WTC11 (cell line): ENCODE data around the gene SPAST. TPM values are rescaled to one million over a fixed set of nuclear protein-coding genes. Genes with fewer than 3 reads are reported as not detected.

ENCODE experiments used
- ATAC-seq: fragments of 200-7000 bp; cut with Tn5 transposase; 2 replicates; pipeline ENCODE4 v1.10.0; 2021; ENCODE audit warnings: mild to moderate bottlenecking, moderate library complexity
- CTCF ChIA-PET: fragments of 300-600 bp; sonication (Branson Sonifier 250); formaldehyde crosslinking; loops from one replicate; lab custom pipeline; 2021; ENCODE audit warnings: antibody characterized with exemption; lab: Charles Lee
- POLR2A ChIA-PET: fragments of 350-600 bp; sonication (Branson Sonifier 250); formaldehyde crosslinking; loops from one replicate; lab custom pipeline; 2021; ENCODE audit warnings: antibody characterized with exemption; lab: Charles Lee
- DNase-seq: peaks from one replicate; pipeline ENCODE4 v3.0.0; 2021; ENCODE audit warnings: low spot score
- H3K27ac Mint-ChIP-seq: 2 replicates; pipeline ENCODE4 v1.8.0; 2021; ENCODE audit warnings: mixed read lengths
- H3K27me3 Mint-ChIP-seq: 2 replicates; pipeline ENCODE4 v1.8.0; 2021; ENCODE audit warnings: low read depth, mild to moderate bottlenecking, moderate library complexity, mixed read lengths
- H3K36me3 Mint-ChIP-seq: 2 replicates; pipeline ENCODE4 v1.8.0; 2021; ENCODE audit warnings: mixed read lengths
- H3K4me1 Mint-ChIP-seq: 2 replicates; pipeline ENCODE4 v1.8.0; 2022; ENCODE audit warnings: mixed read lengths
- H3K4me3 Mint-ChIP-seq: 2 replicates; pipeline ENCODE4 v1.8.0; 2021; ENCODE audit warnings: mild to moderate bottlenecking, moderate library complexity, mixed read lengths
- H3K9me3 Mint-ChIP-seq: 2 replicates; pipeline ENCODE4 v1.8.0; 2021; ENCODE audit warnings: mixed read lengths
- ESRRA ChIP-seq: sonication (generic); formaldehyde crosslinking; IDR thresholded peaks from 2 replicates; pipeline ENCODE4 v1.8.1; 2022; ENCODE audit warnings: mild to moderate bottlenecking, missing genetic modification reagents, borderline replicate concordance
- GTF2I ChIP-seq: fragments of 250-450 bp; sonication (Bioruptor Pico); conservative IDR thresholded peaks from 2 replicates; pipeline ENCODE4 v1.4.0; 2021; ENCODE audit warnings: mild to moderate bottlenecking
- JAZF1 ChIP-seq: fragments of 250-450 bp; sonication (Bioruptor Pico); IDR thresholded peaks from 2 replicates; pipeline ENCODE4 v1.9.0; 2021; ENCODE audit warnings: moderate library complexity, mild to moderate bottlenecking, inconsistent platforms
- KAT7 ChIP-seq: sonication (generic); formaldehyde crosslinking; IDR thresholded peaks from 2 replicates; pipeline ENCODE4 v1.8.1; 2023; ENCODE audit warnings: missing genetic modification reagents, mild to moderate bottlenecking, borderline replicate concordance
- MXD4 ChIP-seq: fragments of 250-450 bp; sonication (Bioruptor Pico); IDR thresholded peaks from 2 replicates; pipeline ENCODE4 v1.8.0; 2021; ENCODE audit warnings: mild to moderate bottlenecking, moderate library complexity, borderline replicate concordance
- RORB ChIP-seq: fragments of 250-450 bp; sonication (Bioruptor Pico); IDR thresholded peaks from 2 replicates; pipeline ENCODE4 v1.9.0; 2021; ENCODE audit warnings: mild to moderate bottlenecking
- TP53 ChIP-seq: sonication (generic); formaldehyde crosslinking; IDR thresholded peaks from 2 replicates; pipeline ENCODE4 v1.8.1; 2023; ENCODE audit warnings: mild to moderate bottlenecking, missing genetic modification reagents
- ZBTB21 ChIP-seq: sonication (generic); formaldehyde crosslinking; IDR thresholded peaks from 2 replicates; pipeline ENCODE4 v1.8.1; 2023; ENCODE audit warnings: mild to moderate bottlenecking, missing genetic modification reagents, borderline replicate concordance
- ZNF423 ChIP-seq: fragments of 250-450 bp; sonication (Bioruptor Pico); IDR thresholded peaks from 2 replicates; pipeline ENCODE4 v2.1.2; 2022; ENCODE audit warnings: mild to moderate bottlenecking, moderate library complexity
- total RNA-seq: library from RNA; stranded (reverse); gene quantifications from 3 replicates; pipeline ENCODE4 v1.2.3, GENCODE V29; 2021
- TF ChIP-seq, protein P1 (sequence below): fragments of 250-450 bp; sonication (Bioruptor Pico); IDR thresholded peaks from 2 replicates; pipeline ENCODE4 v1.9.0; 2021; ENCODE audit warnings: mild to moderate bottlenecking, borderline replicate concordance
- TF ChIP-seq, protein P2 (sequence below): sonication (generic); formaldehyde crosslinking; IDR thresholded peaks from 2 replicates; pipeline ENCODE4 v1.8.0; 2023; ENCODE audit warnings: missing genetic modification reagents
- TF ChIP-seq, protein P3 (sequence below): sonication (generic); formaldehyde crosslinking; IDR thresholded peaks from 2 replicates; pipeline ENCODE4 v1.8.1; 2022; ENCODE audit warnings: low read depth, missing genetic modification reagents, borderline replicate concordance
- TF ChIP-seq, protein P4 (sequence below): sonication (generic); formaldehyde crosslinking; IDR thresholded peaks from 2 replicates; pipeline ENCODE4 v1.8.1; 2022; ENCODE audit warnings: mild to moderate bottlenecking, missing genetic modification reagents, moderate library complexity, borderline replicate concordance
- TF ChIP-seq, protein P5 (sequence below): sonication (generic); formaldehyde crosslinking; IDR thresholded peaks from 2 replicates; pipeline ENCODE4 v1.8.0; 2022; ENCODE audit warnings: missing genetic modification reagents
- TF ChIP-seq, protein P6 (sequence below): sonication (generic); formaldehyde crosslinking; IDR thresholded peaks from 2 replicates; pipeline ENCODE4 v1.8.1; 2022; ENCODE audit warnings: low read depth, mild to moderate bottlenecking, moderate library complexity, missing genetic modification reagents, borderline replicate concordance
- TF ChIP-seq, protein P7 (sequence below): sonication (generic); formaldehyde crosslinking; IDR thresholded peaks from 2 replicates; pipeline ENCODE4 v1.8.1; 2023; ENCODE audit warnings: mild to moderate bottlenecking, missing genetic modification reagents

SPAST gene
- total RNA-seq, 1 experiment from 2014 or later: 28.4 TPM

DNA sequence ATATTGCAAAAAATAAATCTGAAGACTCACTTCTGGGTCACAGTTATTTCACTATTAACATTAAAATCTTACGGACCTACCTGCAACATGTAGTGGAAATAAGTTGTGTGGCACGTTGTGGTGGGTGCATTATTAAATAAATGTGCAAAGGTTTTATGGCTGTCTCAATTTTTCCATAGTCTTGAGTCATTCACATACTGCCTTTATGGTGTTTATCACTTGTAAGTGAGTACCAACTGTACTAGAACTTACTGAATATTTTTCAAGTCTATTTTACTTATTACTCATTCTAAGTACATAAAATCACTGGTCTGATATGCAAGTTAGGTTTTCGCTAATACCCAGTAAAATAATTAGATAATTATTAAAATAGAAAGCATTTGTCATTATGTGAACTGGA is 54.7 kb downstream of the SPAST start:
- ATAC-seq (no peak), DNase-seq (no peak)
- no peaks in the 10 kb centered on the region for H3K27me3 Mint-ChIP-seq
- H3K27ac Mint-ChIP-seq: no peak overlapping the region
- TF ChIP-seq ESRRA (CRISPR knock-in tag): no peak
- TF ChIP-seq, protein P1, sequence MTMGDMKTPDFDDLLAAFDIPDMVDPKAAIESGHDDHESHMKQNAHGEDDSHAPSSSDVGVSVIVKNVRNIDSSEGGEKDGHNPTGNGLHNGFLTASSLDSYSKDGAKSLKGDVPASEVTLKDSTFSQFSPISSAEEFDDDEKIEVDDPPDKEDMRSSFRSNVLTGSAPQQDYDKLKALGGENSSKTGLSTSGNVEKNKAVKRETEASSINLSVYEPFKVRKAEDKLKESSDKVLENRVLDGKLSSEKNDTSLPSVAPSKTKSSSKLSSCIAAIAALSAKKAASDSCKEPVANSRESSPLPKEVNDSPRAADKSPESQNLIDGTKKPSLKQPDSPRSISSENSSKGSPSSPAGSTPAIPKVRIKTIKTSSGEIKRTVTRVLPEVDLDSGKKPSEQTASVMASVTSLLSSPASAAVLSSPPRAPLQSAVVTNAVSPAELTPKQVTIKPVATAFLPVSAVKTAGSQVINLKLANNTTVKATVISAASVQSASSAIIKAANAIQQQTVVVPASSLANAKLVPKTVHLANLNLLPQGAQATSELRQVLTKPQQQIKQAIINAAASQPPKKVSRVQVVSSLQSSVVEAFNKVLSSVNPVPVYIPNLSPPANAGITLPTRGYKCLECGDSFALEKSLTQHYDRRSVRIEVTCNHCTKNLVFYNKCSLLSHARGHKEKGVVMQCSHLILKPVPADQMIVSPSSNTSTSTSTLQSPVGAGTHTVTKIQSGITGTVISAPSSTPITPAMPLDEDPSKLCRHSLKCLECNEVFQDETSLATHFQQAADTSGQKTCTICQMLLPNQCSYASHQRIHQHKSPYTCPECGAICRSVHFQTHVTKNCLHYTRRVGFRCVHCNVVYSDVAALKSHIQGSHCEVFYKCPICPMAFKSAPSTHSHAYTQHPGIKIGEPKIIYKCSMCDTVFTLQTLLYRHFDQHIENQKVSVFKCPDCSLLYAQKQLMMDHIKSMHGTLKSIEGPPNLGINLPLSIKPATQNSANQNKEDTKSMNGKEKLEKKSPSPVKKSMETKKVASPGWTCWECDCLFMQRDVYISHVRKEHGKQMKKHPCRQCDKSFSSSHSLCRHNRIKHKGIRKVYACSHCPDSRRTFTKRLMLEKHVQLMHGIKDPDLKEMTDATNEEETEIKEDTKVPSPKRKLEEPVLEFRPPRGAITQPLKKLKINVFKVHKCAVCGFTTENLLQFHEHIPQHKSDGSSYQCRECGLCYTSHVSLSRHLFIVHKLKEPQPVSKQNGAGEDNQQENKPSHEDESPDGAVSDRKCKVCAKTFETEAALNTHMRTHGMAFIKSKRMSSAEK: no peak
- TF ChIP-seq JAZF1 (CRISPR knock-in tag): no peak
- TF ChIP-seq TP53 (CRISPR knock-in tag): no peak
- no peak overlapping the region for H3K4me3 Mint-ChIP-seq
- POLR2A ChIA-PET: no interaction called here
- CTCF ChIA-PET: no interaction called here
- H3K4me1 Mint-ChIP-seq: no peaks in the 10 kb centered on the region
- no peaks in the 10 kb centered on the region for H3K9me3 Mint-ChIP-seq
- peaks cover 5% of the 10 kb centered on the region; the same call in 1 of the 2 replicates for H3K36me3 Mint-ChIP-seq

DNA sequence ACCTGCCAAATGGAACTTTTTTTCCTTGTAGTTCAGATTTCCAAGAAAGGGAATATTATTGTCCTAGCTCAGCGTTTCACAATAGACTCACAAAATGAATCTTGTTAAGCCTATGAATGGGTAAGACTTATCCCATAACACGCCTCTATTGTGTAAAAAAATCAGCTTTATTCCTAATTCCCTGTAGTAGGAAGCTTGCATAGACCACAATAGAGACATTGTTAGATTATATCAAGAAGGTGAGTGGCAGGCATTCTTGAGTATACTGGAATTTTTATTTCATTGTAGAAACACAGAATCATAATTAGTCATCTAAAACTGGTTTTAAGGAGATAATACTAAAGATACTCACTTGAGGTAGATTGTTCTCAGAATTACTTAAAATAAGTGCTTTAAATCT is 55.8 kb downstream of the SPAST start:
- CTCF ChIA-PET: interaction anchor here (1.8 kb wide), 1 partner anchor 16 kb away, joined by 4 read pairs; no protein-coding TSS in a partner anchor

DNA sequence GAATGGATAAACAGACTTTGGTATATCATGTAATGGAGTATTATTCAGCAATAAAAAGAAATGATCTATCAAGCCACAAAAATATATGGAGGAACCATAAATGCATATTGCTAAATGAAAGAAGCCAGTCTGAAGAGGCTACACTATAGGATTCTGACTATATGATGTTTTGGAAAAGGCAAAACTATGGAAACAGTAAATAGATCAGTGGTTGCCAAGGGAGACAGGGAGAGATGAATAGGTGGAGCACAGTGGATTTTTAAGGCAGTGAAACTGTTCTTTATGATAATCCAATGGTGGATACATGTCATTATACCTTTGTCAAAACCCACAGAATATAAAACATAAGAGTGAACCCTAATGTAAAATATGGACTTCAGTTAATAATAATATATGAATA is 61.3 kb downstream of the SPAST start:
- H3K4me3 Mint-ChIP-seq: no peak overlapping the region
- no peaks in the 10 kb centered on the region for H3K4me1 Mint-ChIP-seq
- ATAC-seq (no peak), DNase-seq (no peak)
- H3K27ac Mint-ChIP-seq: no peak overlapping the region
- ChIA-PET POLR2A (no interaction called here), CTCF (no interaction called here)
- peaks cover 9% of the 10 kb centered on the region for H3K36me3 Mint-ChIP-seq
- no peaks in the 10 kb centered on the region for H3K9me3 Mint-ChIP-seq
- no peaks in the 10 kb centered on the region for H3K27me3 Mint-ChIP-seq
- TF ChIP-seq KAT7 (CRISPR knock-in tag): no peak
- TF ChIP-seq MXD4: no peak
- no peak for TF ChIP-seq RORB
- TF ChIP-seq, protein P2, sequence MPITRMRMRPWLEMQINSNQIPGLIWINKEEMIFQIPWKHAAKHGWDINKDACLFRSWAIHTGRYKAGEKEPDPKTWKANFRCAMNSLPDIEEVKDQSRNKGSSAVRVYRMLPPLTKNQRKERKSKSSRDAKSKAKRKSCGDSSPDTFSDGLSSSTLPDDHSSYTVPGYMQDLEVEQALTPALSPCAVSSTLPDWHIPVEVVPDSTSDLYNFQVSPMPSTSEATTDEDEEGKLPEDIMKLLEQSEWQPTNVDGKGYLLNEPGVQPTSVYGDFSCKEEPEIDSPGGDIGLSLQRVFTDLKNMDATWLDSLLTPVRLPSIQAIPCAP (CRISPR knock-in tag): no peak
- TF ChIP-seq, protein P3, sequence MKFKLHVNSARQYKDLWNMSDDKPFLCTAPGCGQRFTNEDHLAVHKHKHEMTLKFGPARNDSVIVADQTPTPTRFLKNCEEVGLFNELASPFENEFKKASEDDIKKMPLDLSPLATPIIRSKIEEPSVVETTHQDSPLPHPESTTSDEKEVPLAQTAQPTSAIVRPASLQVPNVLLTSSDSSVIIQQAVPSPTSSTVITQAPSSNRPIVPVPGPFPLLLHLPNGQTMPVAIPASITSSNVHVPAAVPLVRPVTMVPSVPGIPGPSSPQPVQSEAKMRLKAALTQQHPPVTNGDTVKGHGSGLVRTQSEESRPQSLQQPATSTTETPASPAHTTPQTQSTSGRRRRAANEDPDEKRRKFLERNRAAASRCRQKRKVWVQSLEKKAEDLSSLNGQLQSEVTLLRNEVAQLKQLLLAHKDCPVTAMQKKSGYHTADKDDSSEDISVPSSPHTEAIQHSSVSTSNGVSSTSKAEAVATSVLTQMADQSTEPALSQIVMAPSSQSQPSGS (CRISPR knock-in tag): no peak
- TF ChIP-seq, protein P4, sequence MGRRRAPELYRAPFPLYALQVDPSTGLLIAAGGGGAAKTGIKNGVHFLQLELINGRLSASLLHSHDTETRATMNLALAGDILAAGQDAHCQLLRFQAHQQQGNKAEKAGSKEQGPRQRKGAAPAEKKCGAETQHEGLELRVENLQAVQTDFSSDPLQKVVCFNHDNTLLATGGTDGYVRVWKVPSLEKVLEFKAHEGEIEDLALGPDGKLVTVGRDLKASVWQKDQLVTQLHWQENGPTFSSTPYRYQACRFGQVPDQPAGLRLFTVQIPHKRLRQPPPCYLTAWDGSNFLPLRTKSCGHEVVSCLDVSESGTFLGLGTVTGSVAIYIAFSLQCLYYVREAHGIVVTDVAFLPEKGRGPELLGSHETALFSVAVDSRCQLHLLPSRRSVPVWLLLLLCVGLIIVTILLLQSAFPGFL: no peak
- no peak for TF ChIP-seq ZNF423 (CRISPR knock-in tag)
- TF ChIP-seq, protein P5, sequence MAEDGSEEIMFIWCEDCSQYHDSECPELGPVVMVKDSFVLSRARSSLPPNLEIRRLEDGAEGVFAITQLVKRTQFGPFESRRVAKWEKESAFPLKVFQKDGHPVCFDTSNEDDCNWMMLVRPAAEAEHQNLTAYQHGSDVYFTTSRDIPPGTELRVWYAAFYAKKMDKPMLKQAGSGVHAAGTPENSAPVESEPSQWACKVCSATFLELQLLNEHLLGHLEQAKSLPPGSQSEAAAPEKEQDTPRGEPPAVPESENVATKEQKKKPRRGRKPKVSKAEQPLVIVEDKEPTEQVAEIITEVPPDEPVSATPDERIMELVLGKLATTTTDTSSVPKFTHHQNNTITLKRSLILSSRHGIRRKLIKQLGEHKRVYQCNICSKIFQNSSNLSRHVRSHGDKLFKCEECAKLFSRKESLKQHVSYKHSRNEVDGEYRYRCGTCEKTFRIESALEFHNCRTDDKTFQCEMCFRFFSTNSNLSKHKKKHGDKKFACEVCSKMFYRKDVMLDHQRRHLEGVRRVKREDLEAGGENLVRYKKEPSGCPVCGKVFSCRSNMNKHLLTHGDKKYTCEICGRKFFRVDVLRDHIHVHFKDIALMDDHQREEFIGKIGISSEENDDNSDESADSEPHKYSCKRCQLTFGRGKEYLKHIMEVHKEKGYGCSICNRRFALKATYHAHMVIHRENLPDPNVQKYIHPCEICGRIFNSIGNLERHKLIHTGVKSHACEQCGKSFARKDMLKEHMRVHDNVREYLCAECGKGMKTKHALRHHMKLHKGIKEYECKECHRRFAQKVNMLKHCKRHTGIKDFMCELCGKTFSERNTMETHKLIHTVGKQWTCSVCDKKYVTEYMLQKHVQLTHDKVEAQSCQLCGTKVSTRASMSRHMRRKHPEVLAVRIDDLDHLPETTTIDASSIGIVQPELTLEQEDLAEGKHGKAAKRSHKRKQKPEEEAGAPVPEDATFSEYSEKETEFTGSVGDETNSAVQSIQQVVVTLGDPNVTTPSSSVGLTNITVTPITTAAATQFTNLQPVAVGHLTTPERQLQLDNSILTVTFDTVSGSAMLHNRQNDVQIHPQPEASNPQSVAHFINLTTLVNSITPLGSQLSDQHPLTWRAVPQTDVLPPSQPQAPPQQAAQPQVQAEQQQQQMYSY (CRISPR knock-in tag): no peak
- TF ChIP-seq GTF2I (CRISPR knock-in tag): no peak
- no peak for TF ChIP-seq ZBTB21
- TF ChIP-seq JAZF1 (CRISPR knock-in tag): no peak
- TF ChIP-seq, protein P6, sequence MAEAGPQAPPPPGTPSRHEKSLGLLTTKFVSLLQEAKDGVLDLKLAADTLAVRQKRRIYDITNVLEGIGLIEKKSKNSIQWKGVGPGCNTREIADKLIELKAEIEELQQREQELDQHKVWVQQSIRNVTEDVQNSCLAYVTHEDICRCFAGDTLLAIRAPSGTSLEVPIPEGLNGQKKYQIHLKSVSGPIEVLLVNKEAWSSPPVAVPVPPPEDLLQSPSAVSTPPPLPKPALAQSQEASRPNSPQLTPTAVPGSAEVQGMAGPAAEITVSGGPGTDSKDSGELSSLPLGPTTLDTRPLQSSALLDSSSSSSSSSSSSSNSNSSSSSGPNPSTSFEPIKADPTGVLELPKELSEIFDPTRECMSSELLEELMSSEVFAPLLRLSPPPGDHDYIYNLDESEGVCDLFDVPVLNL: no peak

More for the DNA sequence above, 55.8 kb downstream of the SPAST start:
- Mint-ChIP-seq H3K4me3 (no peak overlapping the region), H3K36me3 (peaks cover 5% of the 10 kb centered on the region; the same call in 1 of the 2 replicates), H3K27ac (no peak overlapping the region), H3K9me3 (no peaks in the 10 kb centered on the region), H3K27me3 (no peaks in the 10 kb centered on the region), H3K4me1 (no peaks in the 10 kb centered on the region)
- POLR2A ChIA-PET: interaction anchor here (0.7 kb wide), 1 partner anchor 169 kb away, joined by 4 read pairs; no protein-coding TSS in a partner anchor
- ATAC-seq (no peak), DNase-seq (no peak)
- TF ChIP-seq, protein P7, sequence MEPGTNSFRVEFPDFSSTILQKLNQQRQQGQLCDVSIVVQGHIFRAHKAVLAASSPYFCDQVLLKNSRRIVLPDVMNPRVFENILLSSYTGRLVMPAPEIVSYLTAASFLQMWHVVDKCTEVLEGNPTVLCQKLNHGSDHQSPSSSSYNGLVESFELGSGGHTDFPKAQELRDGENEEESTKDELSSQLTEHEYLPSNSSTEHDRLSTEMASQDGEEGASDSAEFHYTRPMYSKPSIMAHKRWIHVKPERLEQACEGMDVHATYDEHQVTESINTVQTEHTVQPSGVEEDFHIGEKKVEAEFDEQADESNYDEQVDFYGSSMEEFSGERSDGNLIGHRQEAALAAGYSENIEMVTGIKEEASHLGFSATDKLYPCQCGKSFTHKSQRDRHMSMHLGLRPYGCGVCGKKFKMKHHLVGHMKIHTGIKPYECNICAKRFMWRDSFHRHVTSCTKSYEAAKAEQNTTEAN: no peak
- no peak for TF ChIP-seq ZBTB21
